CD4-positive, alpha-beta memory T cell (primary cell): Measurements from ENCODE around the gene ZNHIT3. TPM values are rescaled to one million over a fixed set of nuclear protein-coding genes. Genes with fewer than 3 reads are reported as not detected.

ENCODE experiments used
- CTCF ChIA-PET: fragments of 350-600 bp; sonication (Branson Sonifier 250); formaldehyde crosslinking; loops from one replicate; lab custom pipeline; 2021; ENCODE audit warnings: inconsistent platforms; ENCODE audit not compliant: partially characterized antibody; lab: Charles Lee
- POLR2A ChIA-PET: fragments of 350-600 bp; sonication (Branson Sonifier 250); formaldehyde crosslinking; loops from one replicate; lab custom pipeline; 2021; ENCODE audit not compliant: partially characterized antibody; lab: Charles Lee
- DNase-seq, 5 donors: peaks; one replicate each; pipeline versions ENCODE4 v3.0.0 to v3.0.0-alpha.2; 2020 to 2022; ENCODE audit warnings: mixed read lengths in 1 of 5
- H3K27ac ChIP-seq: one replicate; pipeline ENCODE4 v1.7.0; 2013; ENCODE audit warnings: low read depth, low read length
- H3K27me3 ChIP-seq: 2 replicates; pipeline ENCODE4 v1.7.0; 2013; ENCODE audit warnings: mild to moderate bottlenecking, low read length, moderate library complexity; ENCODE audit not compliant: insufficient read depth
- H3K36me3 ChIP-seq: 2 replicates; pipeline ENCODE4 v1.7.0; 2013; ENCODE audit warnings: mild to moderate bottlenecking, low read length, moderate library complexity; ENCODE audit not compliant: insufficient read depth
- H3K4me1 ChIP-seq: 2 replicates; pipeline ENCODE4 v1.7.0; 2013; ENCODE audit warnings: mild to moderate bottlenecking, low read length, moderate library complexity; ENCODE audit not compliant: insufficient read depth
- H3K4me3 ChIP-seq, 2 donors: one replicate each; pipeline ENCODE4 v1.7.0; 2013; ENCODE audit warnings: low read length in 2 of 2, mild to moderate bottlenecking in 1 of 2
- H3K9me3 ChIP-seq, 2 donors: one replicate each; pipeline ENCODE4 v1.7.0; 2013; ENCODE audit warnings: low read length in 2 of 2, control low read depth in 1 of 2; ENCODE audit not compliant: control insufficient read depth in 1 of 2
- H3K27ac Mint-ChIP-seq, 7 donors: one replicate each; pipeline ENCODE4 v1.8.0; 2020 to 2021; ENCODE audit warnings: mixed read lengths in 7 of 7, mild to moderate bottlenecking in 6 of 7, inconsistent platforms in 3 of 7, moderate library complexity in 3 of 7
- H3K27me3 Mint-ChIP-seq, 2 donors: one replicate each; pipeline ENCODE4 v1.8.0; 2020 to 2021; ENCODE audit warnings: mixed read lengths in 2 of 2
- H3K36me3 Mint-ChIP-seq, 2 donors: one replicate each; pipeline ENCODE4 v1.8.0; 2020 to 2021; ENCODE audit warnings: mixed read lengths in 2 of 2, inconsistent platforms in 1 of 2, mild to moderate bottlenecking in 1 of 2
- H3K4me1 Mint-ChIP-seq, 4 donors: one replicate each; pipeline ENCODE4 v1.8.0; 2020 to 2021; ENCODE audit warnings: mixed read lengths in 4 of 4, mild to moderate bottlenecking in 1 of 4
- H3K4me3 Mint-ChIP-seq, 8 donors: one replicate each; pipeline ENCODE4 v1.8.0; 2020 to 2021; ENCODE audit warnings: mixed read lengths in 8 of 8, mild to moderate bottlenecking in 7 of 8, moderate library complexity in 6 of 8, inconsistent platforms in 3 of 8
- H3K9me3 Mint-ChIP-seq, 8 donors: one replicate each; pipeline ENCODE4 v1.8.0; 2020 to 2021; ENCODE audit warnings: mixed read lengths in 8 of 8, mild to moderate bottlenecking in 5 of 8, inconsistent platforms in 3 of 8, moderate library complexity in 1 of 8
- intact Hi-C: fragments of 100-400 bp; cut with micrococcal nuclease; formaldehyde crosslinking; loops from one replicate; pipeline ENCODE4 v1.15.1; 2023
- polyA plus RNA-seq, 2 donors: library from polyadenylated mRNA; unstranded; fragments of 300-500 nt; fragmentation: Illumina TruSeq; gene quantifications; one replicate each; pipeline ENCODE4 v1.2.3, GENCODE V29; 2021
- total RNA-seq, 2 experiments: library from RNA; stranded (reverse); gene quantifications; one replicate each; pipeline ENCODE4 v1.2.3, GENCODE V29; 2021

Gene ZNHIT3
- total and polyA plus RNA-seq, 4 experiments from 2014 or later: 66.6 to 94.6 (median 78.0) TPM

- H3K9me3 Mint-ChIP-seq: no peaks in the 10 kb centered on the region
- H3K4me1 Mint-ChIP-seq: no peaks in the 10 kb centered on the region
- no peaks in the 10 kb centered on the region for H3K9me3 ChIP-seq
- ChIA-PET POLR2A (no interaction called here), CTCF (interaction anchor here (0.6 kb wide), 1 partner anchor 45 kb away, joined by 3 read pairs; no protein-coding TSS in a partner anchor)
- no peaks in the 10 kb centered on the region for H3K4me1 ChIP-seq
- DNase-seq: no peak
- no peak overlapping the region for H3K4me3 Mint-ChIP-seq
- peak overlapping the region in 1 of 7 donors; percentile 67 for H3K27ac Mint-ChIP-seq
- H3K36me3 ChIP-seq: peaks cover 4% of the 10 kb centered on the region
- H3K36me3 Mint-ChIP-seq: peaks cover 28 to 35% of the 10 kb centered on the region in 2 donors
- no peak overlapping the region for H3K27ac ChIP-seq
- no peaks in the 10 kb centered on the region for H3K27me3 Mint-ChIP-seq
- no peaks in the 10 kb centered on the region for H3K27me3 ChIP-seq
- H3K4me3 ChIP-seq: no peak overlapping the region
- intact Hi-C loops: no loop called here
Measured at GRCh38 chr17:36509272-36509985, 22.9 kb downstream of the ZNHIT3 start.

- Histone ChIP-seq H3K4me3 (no peak overlapping the region), H3K27me3 (no peaks in the 10 kb centered on the region), H3K4me1 (no peaks in the 10 kb centered on the region), H3K9me3 (no peaks in the 10 kb centered on the region), H3K27ac (no peak overlapping the region), H3K36me3 (peaks cover 3% of the 10 kb centered on the region)
- POLR2A ChIA-PET: no interaction called here
- no peak for DNase-seq
- Mint-ChIP-seq H3K27ac (peak overlapping the region in 1 of 7 donors; percentile 69), H3K36me3 (peaks cover 31 to 33% of the 10 kb centered on the region in 2 donors), H3K4me1 (no peaks in the 10 kb centered on the region), H3K27me3 (no peaks in the 10 kb centered on the region), H3K4me3 (no peak overlapping the region), H3K9me3 (no peaks in the 10 kb centered on the region)
- CTCF ChIA-PET: no interaction called here
- intact Hi-C loops: no loop called here
Measured at GRCh38 chr17:36510636-36511035, 24.2 kb downstream of the ZNHIT3 start.

GRCh38 chr17:36511216-36511615, 24.7 kb downstream of the ZNHIT3 start:
- intact Hi-C loops: no loop called here

GRCh38 chr17:36512641-36513040, 26.2 kb downstream of the ZNHIT3 start:
- Histone ChIP-seq H3K27me3 (no peaks in the 10 kb centered on the region), H3K9me3 (no peaks in the 10 kb centered on the region), H3K4me3 (no peak overlapping the region), H3K4me1 (no peaks in the 10 kb centered on the region), H3K36me3 (no peaks in the 10 kb centered on the region), H3K27ac (no peak overlapping the region)
- no peaks in the 10 kb centered on the region for H3K27me3 Mint-ChIP-seq
- H3K4me1 Mint-ChIP-seq: no peaks in the 10 kb centered on the region
- peaks cover 17 to 23% of the 10 kb centered on the region in 2 donors for H3K36me3 Mint-ChIP-seq
- CTCF ChIA-PET: interaction anchor here (0.6 kb wide), 1 partner anchor 44 kb away, joined by 3 read pairs; no protein-coding TSS in a partner anchor
- intact Hi-C loops: no loop called here
- POLR2A ChIA-PET: no interaction called here
- H3K4me3 Mint-ChIP-seq: no peak overlapping the region
- H3K9me3 Mint-ChIP-seq: no peaks in the 10 kb centered on the region
- no peak for DNase-seq
- H3K27ac Mint-ChIP-seq: no peak overlapping the region

More at GRCh38 chr17:36511216-36511615, 24.7 kb downstream of the ZNHIT3 start:
- no peaks in the 10 kb centered on the region for H3K9me3 ChIP-seq
- Mint-ChIP-seq H3K36me3 (peaks cover 25 to 27% of the 10 kb centered on the region in 2 donors), H3K4me1 (no peaks in the 10 kb centered on the region), H3K27me3 (no peaks in the 10 kb centered on the region), H3K4me3 (no peak overlapping the region), H3K27ac (no peak overlapping the region), H3K9me3 (no peaks in the 10 kb centered on the region)
- DNase-seq: no peak
- no peaks in the 10 kb centered on the region for H3K4me1 ChIP-seq
- H3K27me3 ChIP-seq: no peaks in the 10 kb centered on the region
- H3K4me3 ChIP-seq: no peak overlapping the region
- H3K36me3 ChIP-seq: no peaks in the 10 kb centered on the region
- POLR2A ChIA-PET: no interaction called here
- H3K27ac ChIP-seq: no peak overlapping the region
- CTCF ChIA-PET: no interaction called here

- H3K27ac ChIP-seq: no peak overlapping the region
- ChIA-PET CTCF (no interaction called here), POLR2A (no interaction called here)
- H3K36me3 ChIP-seq: no peaks in the 10 kb centered on the region
- no peaks in the 10 kb centered on the region for H3K4me1 ChIP-seq
- no peaks in the 10 kb centered on the region for H3K27me3 ChIP-seq
- Mint-ChIP-seq H3K4me3 (no peak overlapping the region), H3K4me1 (no peaks in the 10 kb centered on the region), H3K27ac (no peak overlapping the region), H3K36me3 (peaks cover 17 to 25% of the 10 kb centered on the region in 2 donors), H3K27me3 (no peaks in the 10 kb centered on the region), H3K9me3 (no peaks in the 10 kb centered on the region)
- H3K4me3 ChIP-seq: no peak overlapping the region
- H3K9me3 ChIP-seq: no peaks in the 10 kb centered on the region
- DNase-seq: no peak
- intact Hi-C loops: no loop called here
Measured at GRCh38 chr17:36514856-36515255, 28.4 kb downstream of the ZNHIT3 start.

- H3K9me3 ChIP-seq: no peaks in the 10 kb centered on the region
- no peak overlapping the region for H3K27ac ChIP-seq
- ChIA-PET CTCF (interaction anchor here (0.8 kb wide), 1 partner anchor 87 kb away, joined by 3 read pairs; no protein-coding TSS in a partner anchor), POLR2A (no interaction called here)
- H3K36me3 Mint-ChIP-seq: peaks cover 24 to 29% of the 10 kb centered on the region in 2 donors
- H3K4me1 ChIP-seq: no peaks in the 10 kb centered on the region
- H3K27ac Mint-ChIP-seq: no peak overlapping the region
- intact Hi-C loops: no loop called here
- H3K27me3 Mint-ChIP-seq: no peaks in the 10 kb centered on the region
- no peaks in the 10 kb centered on the region for H3K4me1 Mint-ChIP-seq
- DNase-seq: no peak
- H3K9me3 Mint-ChIP-seq: no peaks in the 10 kb centered on the region
- peaks cover 4% of the 10 kb centered on the region for H3K36me3 ChIP-seq
- H3K27me3 ChIP-seq: no peaks in the 10 kb centered on the region
- no peak overlapping the region for H3K4me3 Mint-ChIP-seq
- no peak overlapping the region for H3K4me3 ChIP-seq
Measured at GRCh38 chr17:36515837-36516236, 29.4 kb downstream of the ZNHIT3 start.

GRCh38 chr17:36523113-36523512, 36.6 kb downstream of the ZNHIT3 start:
- no peak overlapping the region for H3K4me3 ChIP-seq
- intact Hi-C loops: no loop called here
- POLR2A ChIA-PET: interaction anchor here (0.6 kb wide), 2 partner anchors 47 to 56 kb away, joined by 3 to 4 read pairs; no protein-coding TSS in a partner anchor
- H3K36me3 ChIP-seq: peaks cover 32% of the 10 kb centered on the region
- peaks cover 5 to 14% (median 9%) of the 10 kb centered on the region in 4 donors for H3K4me1 Mint-ChIP-seq
- no peaks in the 10 kb centered on the region for H3K9me3 Mint-ChIP-seq
- H3K4me1 ChIP-seq: peaks cover 7% of the 10 kb centered on the region
- DNase-seq: no peak
- no peak overlapping the region for H3K27ac Mint-ChIP-seq
- no peaks in the 10 kb centered on the region for H3K27me3 Mint-ChIP-seq
- CTCF ChIA-PET: no interaction called here
- peaks cover 33 to 54% of the 10 kb centered on the region in 2 donors for H3K36me3 Mint-ChIP-seq
- H3K9me3 ChIP-seq: no peaks in the 10 kb centered on the region
- no peaks in the 10 kb centered on the region for H3K27me3 ChIP-seq
- H3K4me3 Mint-ChIP-seq: no peak overlapping the region
- no peak overlapping the region for H3K27ac ChIP-seq
